ENCODE results near the gene DAO.

Gene DAO

DNA sequence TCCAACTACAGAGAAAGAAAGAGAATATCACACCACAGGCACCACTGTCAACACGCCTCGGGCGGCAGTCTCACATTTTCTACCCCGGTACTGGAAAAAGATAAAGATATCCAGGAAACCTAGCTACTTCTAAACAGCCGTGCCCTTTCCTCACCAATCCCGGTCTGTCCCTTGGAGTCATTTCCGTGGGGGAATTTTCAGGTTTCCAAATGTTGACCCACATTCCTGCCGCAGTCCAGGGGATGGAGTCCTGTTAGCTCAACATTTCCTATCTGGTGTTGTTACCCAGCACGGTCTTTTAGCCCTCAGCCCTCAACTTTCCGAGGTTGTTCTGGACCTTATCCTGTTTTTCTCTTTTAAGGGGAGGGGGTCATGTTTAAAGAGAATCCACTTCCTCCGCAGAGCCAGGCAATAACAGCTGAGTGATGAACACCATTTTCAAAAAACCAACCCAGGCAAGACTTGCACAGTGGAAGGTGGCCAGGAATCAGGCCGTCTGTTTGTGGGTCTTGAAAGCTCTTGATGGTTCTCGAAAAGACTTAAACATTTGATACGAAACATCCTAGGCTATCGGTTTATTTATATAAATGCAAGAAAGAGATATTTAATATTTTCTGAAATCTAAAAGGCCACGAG lies 27.1 kb upstream of the DAO start:
- H3K4me3 ChIP-seq (ENCODE audit: low read depth in 1 of 2, low read length in 1 of 2) = no peak overlapping the region

GRCh38 chr12:108853426-108853825 lies 26.5 kb upstream of the DAO start:
- Histone ChIP-seq H3K4me3 (ENCODE audit: low read depth in 1 of 2, low read length in 1 of 2) (no peak overlapping the region), H3K9me3 (no peaks in the 10 kb centered on the region), H3K27me3 (no peaks in the 10 kb centered on the region), H3K4me1 (ENCODE audit: control insufficient read depth in 1 of 2, insufficient read depth in 1 of 2, low read depth in 1 of 2, low read length in 1 of 2) (peaks cover 53 to 57% of the 10 kb centered on the region in 2 experiments), H3K36me3 (peaks cover 13% of the 10 kb centered on the region), H3K27ac (no peak overlapping the region)
- no peak for TF ChIP-seq CTCF (IDR thresholded peaks at IDR 0.05)

More for the DNA sequence above, 27.1 kb upstream of the DAO start:
- TF ChIP-seq CTCF (IDR thresholded peaks at IDR 0.05) = no peak
- Histone ChIP-seq H3K9me3 (no peaks in the 10 kb centered on the region), H3K36me3 (peaks cover 17% of the 10 kb centered on the region), H3K4me1 (ENCODE audit: control insufficient read depth in 1 of 2, insufficient read depth in 1 of 2, low read depth in 1 of 2, low read length in 1 of 2) (peaks cover 50 to 51% of the 10 kb centered on the region in 2 experiments), H3K27me3 (no peaks in the 10 kb centered on the region), H3K27ac (no peak overlapping the region)

GRCh38 chr12:108853981-108854446 lies 25.9 kb upstream of the DAO start:
- Histone ChIP-seq H3K9me3 (no peaks in the 10 kb centered on the region), H3K27me3 (no peaks in the 10 kb centered on the region), H3K4me1 (ENCODE audit: control insufficient read depth in 1 of 2, insufficient read depth in 1 of 2, low read depth in 1 of 2, low read length in 1 of 2) (peaks cover 59 to 63% of the 10 kb centered on the region in 2 experiments), H3K4me3 (ENCODE audit: low read depth in 1 of 2, low read length in 1 of 2) (no peak overlapping the region), H3K36me3 (peaks cover 7% of the 10 kb centered on the region), H3K27ac (peak overlapping the region; percentile 89)
- TF ChIP-seq CTCF (IDR thresholded peaks at IDR 0.05) = no peak

GRCh38 chr12:108854451-108855283 lies 25.2 kb upstream of the DAO start:
- H3K4me1 ChIP-seq (ENCODE audit: control insufficient read depth in 1 of 2, insufficient read depth in 1 of 2, low read depth in 1 of 2, low read length in 1 of 2) = peaks cover 64 to 69% of the 10 kb centered on the region in 2 experiments
- H3K27me3 ChIP-seq = no peaks in the 10 kb centered on the region
- H3K36me3 ChIP-seq = peaks cover 4% of the 10 kb centered on the region
- no peak overlapping the region for H3K4me3 ChIP-seq (ENCODE audit: low read depth in 1 of 2, low read length in 1 of 2)
- H3K9me3 ChIP-seq = no peaks in the 10 kb centered on the region
- H3K27ac ChIP-seq = peak overlapping the region; percentile 89
- no peak for TF ChIP-seq CTCF (IDR thresholded peaks at IDR 0.05)

- TF ChIP-seq CTCF (IDR thresholded peaks at IDR 0.05) = no peak
- peaks cover 4% of the 10 kb centered on the region for H3K36me3 ChIP-seq
- H3K9me3 ChIP-seq = no peaks in the 10 kb centered on the region
- peak overlapping the region; percentile 83 to 85 for H3K4me3 ChIP-seq (ENCODE audit: low read depth in 1 of 2, low read length in 1 of 2)
- peak overlapping the region; percentile 89 for H3K27ac ChIP-seq
- H3K27me3 ChIP-seq = no peaks in the 10 kb centered on the region
- peaks cover 71 to 72% of the 10 kb centered on the region in 2 experiments for H3K4me1 ChIP-seq (ENCODE audit: control insufficient read depth in 1 of 2, insufficient read depth in 1 of 2, low read depth in 1 of 2, low read length in 1 of 2)
Measured at GRCh38 chr12:108855284-108856169, 24.4 kb upstream of the DAO start.
